Stimulated activated naive B cell treated with anti-CD40 and anti-IgM and Interleukin-4, amounts not matched to agents 10 μg/mL and 1 μg/mL and 100 μg/mL, for 72 hours (primary cell): Measurements from ENCODE around the gene TRIM37.

Experiments used
- ATAC-seq, 2 donors: fragments of 150-1000 bp; cut with Tn5 transposase; replicated peaks; 2 replicates each; pipeline ENCODE4 v1.10.0; 2021; ENCODE audit warnings: moderate library complexity in 1 of 2
- DNase-seq: peaks from one replicate; pipeline ENCODE4 v3.0.0; 2021
- H3K27ac Mint-ChIP-seq: one replicate; pipeline ENCODE4 v1.8.0; 2022; ENCODE audit warnings: mild to moderate bottlenecking, mixed read lengths
- H3K27me3 Mint-ChIP-seq, 2 donors: one replicate each; pipeline ENCODE4 v1.8.0; 2022; ENCODE audit warnings: mixed read lengths in 2 of 2
- H3K36me3 Mint-ChIP-seq, 2 donors: one replicate each; pipeline ENCODE4 v1.8.0; 2022; ENCODE audit warnings: mixed read lengths in 2 of 2, mild to moderate bottlenecking in 1 of 2
- H3K4me1 Mint-ChIP-seq, 2 donors: one replicate each; pipeline ENCODE4 v1.8.0; 2022; ENCODE audit warnings: mixed read lengths in 2 of 2, mild to moderate bottlenecking in 1 of 2
- H3K4me3 Mint-ChIP-seq, 2 donors: one replicate each; pipeline ENCODE4 v1.8.0; 2022; ENCODE audit warnings: mild to moderate bottlenecking in 2 of 2, mixed read lengths in 2 of 2, moderate library complexity in 1 of 2
- H3K9me3 Mint-ChIP-seq, 2 donors: one replicate each; pipeline ENCODE4 v1.8.0; 2022; ENCODE audit warnings: mixed read lengths in 2 of 2, mild to moderate bottlenecking in 1 of 2

The TRIM37 gene

DNA sequence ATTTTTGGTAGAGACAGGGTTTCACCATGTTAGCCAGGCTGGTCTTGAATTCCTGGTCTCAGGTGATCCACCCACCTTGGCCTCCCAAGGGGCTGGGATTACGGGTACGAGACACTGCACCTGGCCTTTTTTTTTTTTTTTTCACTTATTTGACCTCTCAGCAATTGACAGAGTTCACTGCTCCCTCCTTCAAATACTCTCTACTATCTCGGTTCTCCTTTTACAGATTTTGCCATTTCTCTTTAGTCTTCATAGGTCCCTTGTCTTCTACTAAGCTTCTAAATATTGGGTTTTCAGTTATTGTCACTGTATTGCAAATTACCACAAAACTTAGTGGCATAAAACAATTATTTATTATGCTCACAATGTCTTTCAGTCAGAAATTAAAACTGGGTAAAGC is 159.3 kb downstream of the TRIM37 start:
- H3K27ac Mint-ChIP-seq: no peak overlapping the region

DNA sequence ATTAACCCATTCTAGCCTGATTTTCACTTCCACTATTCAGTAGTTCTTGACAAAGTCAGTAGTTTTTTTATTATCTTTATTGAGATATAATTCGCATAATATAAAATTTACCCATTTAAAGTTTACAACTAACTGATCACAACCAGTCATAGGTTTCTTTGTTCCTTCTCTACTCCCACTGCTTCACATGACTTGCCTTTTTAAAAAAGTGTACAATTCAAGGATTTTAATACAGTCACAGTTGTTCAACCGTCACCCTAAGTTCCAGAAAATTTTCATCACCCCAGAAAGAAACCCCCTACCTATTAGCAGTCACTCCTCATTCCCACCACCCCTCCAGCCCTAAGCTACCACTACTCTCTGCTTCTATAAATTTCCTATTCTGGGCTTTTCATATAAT is 162.5 kb downstream of the TRIM37 start:
- peaks cover 9 to 16% of the 10 kb centered on the region in 2 donors for H3K27me3 Mint-ChIP-seq
- no peak overlapping the region for H3K4me3 Mint-ChIP-seq
- peaks cover 2 to 13% of the 10 kb centered on the region in 2 donors for H3K36me3 Mint-ChIP-seq
- no peak for ATAC-seq
- H3K9me3 Mint-ChIP-seq: peaks cover 11 to 17% of the 10 kb centered on the region in 2 donors
- H3K27ac Mint-ChIP-seq: no peak overlapping the region
- DNase-seq: no peak
- H3K4me1 Mint-ChIP-seq: peaks cover 9 to 26% of the 10 kb centered on the region in 2 donors

More for the DNA sequence above, 159.3 kb downstream of the TRIM37 start:
- Mint-ChIP-seq H3K4me3 (no peak overlapping the region), H3K9me3 (peaks cover 27 to 28% of the 10 kb centered on the region in 2 donors), H3K4me1 (peaks cover 9 to 26% of the 10 kb centered on the region in 2 donors), H3K36me3 (peaks cover 9 to 27% of the 10 kb centered on the region in 2 donors), H3K27me3 (peaks cover 9 to 16% of the 10 kb centered on the region in 2 donors)
- ATAC-seq (peak; percentile 45 to 70), DNase-seq (no peak)

- Mint-ChIP-seq H3K9me3 (no peaks in the 10 kb centered on the region), H3K27ac (no peak overlapping the region), H3K4me3 (no peak overlapping the region), H3K36me3 (no peaks in the 10 kb centered on the region), H3K4me1 (no peaks in the 10 kb centered on the region), H3K27me3 (peaks cover 0 to 12% of the 10 kb centered on the region in 2 donors)
- ATAC-seq: no peak
- DNase-seq: no peak
Measured at GRCh38 chr17:58936295-58936694, 170.4 kb downstream of the TRIM37 start.

DNA sequence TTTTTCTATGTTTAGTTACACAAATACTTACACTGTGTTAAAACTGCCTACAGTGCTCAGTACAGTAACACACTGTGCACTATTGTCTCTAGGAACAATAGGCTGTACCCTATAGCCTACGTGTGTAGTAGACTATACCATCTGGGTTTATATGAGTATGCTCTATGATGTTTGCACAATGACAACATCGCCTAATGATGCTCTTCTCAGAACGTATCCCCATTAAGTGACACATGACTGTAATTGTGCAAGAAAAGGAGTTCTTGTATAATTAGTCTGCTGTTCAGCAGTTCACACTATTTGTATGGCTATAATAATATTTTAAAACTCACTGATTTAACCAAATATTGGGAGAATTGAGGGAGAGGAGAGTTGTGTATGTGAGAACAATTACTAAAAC is 173.7 kb downstream of the TRIM37 start:
- no peaks in the 10 kb centered on the region for H3K4me1 Mint-ChIP-seq

More for the DNA sequence above, 173.7 kb downstream of the TRIM37 start:
- peaks cover 0 to 14% of the 10 kb centered on the region in 2 donors for H3K27me3 Mint-ChIP-seq
- no peaks in the 10 kb centered on the region for H3K36me3 Mint-ChIP-seq
- no peaks in the 10 kb centered on the region for H3K9me3 Mint-ChIP-seq
- no peak overlapping the region for H3K4me3 Mint-ChIP-seq
- H3K27ac Mint-ChIP-seq: no peak overlapping the region
- DNase-seq (no peak), ATAC-seq (no peak)
